ENCODE data around the gene ANKRD18A. TPM values are rescaled to one million over a fixed set of nuclear protein-coding genes. Genes with fewer than 3 reads are reported as not detected.

The ANKRD18A gene
- total RNA-seq, 1 donor from 2014 or later, result 4.1 TPM

GRCh38 chr9:38642951-38643814 lies 22.8 kb upstream of the ANKRD18A start:
- Mint-ChIP-seq H3K27me3 (ENCODE audit: insufficient read depth) (no peaks in the 10 kb centered on the region), H3K36me3 (ENCODE audit: low read depth) (no peaks in the 10 kb centered on the region), H3K27ac (no peak overlapping the region), H3K4me3 (no peak overlapping the region), H3K4me1 (ENCODE audit: low read depth) (no peaks in the 10 kb centered on the region), H3K9me3 (no peaks in the 10 kb centered on the region)
- intact Hi-C loops (cut with micrococcal nuclease), result no loop called here
- no peak for DNase-seq (ENCODE audit: low spot score)

GRCh38 chr9:38641985-38642864 lies 21.8 kb upstream of the ANKRD18A start:
- H3K27me3 Mint-ChIP-seq (ENCODE audit: insufficient read depth), result no peaks in the 10 kb centered on the region
- DNase-seq (ENCODE audit: low spot score), result no peak
- no peak overlapping the region for H3K4me3 Mint-ChIP-seq
- no peaks in the 10 kb centered on the region for H3K36me3 Mint-ChIP-seq (ENCODE audit: low read depth)
- intact Hi-C loops (cut with micrococcal nuclease), result no loop called here
- no peak overlapping the region for H3K27ac Mint-ChIP-seq
- no peaks in the 10 kb centered on the region for H3K9me3 Mint-ChIP-seq
- H3K4me1 Mint-ChIP-seq (ENCODE audit: low read depth), result no peaks in the 10 kb centered on the region

GRCh38 chr9:38641142-38641541 lies 20.7 kb upstream of the ANKRD18A start:
- no peaks in the 10 kb centered on the region for H3K9me3 Mint-ChIP-seq
- intact Hi-C loops (cut with micrococcal nuclease), result no loop called here
- no peak overlapping the region for H3K4me3 Mint-ChIP-seq
- DNase-seq (ENCODE audit: low spot score), result no peak
- no peaks in the 10 kb centered on the region for H3K27me3 Mint-ChIP-seq (ENCODE audit: insufficient read depth)
- no peaks in the 10 kb centered on the region for H3K36me3 Mint-ChIP-seq (ENCODE audit: low read depth)
- H3K4me1 Mint-ChIP-seq (ENCODE audit: low read depth), result no peaks in the 10 kb centered on the region
- H3K27ac Mint-ChIP-seq, result no peak overlapping the region

- intact Hi-C loops (cut with micrococcal nuclease), result no loop called here
These were observed 19.2 kb upstream of the ANKRD18A start for GRCh38 chr9:38639577-38639940.

GRCh38 chr9:38638881-38639576 lies 18.6 kb upstream of the ANKRD18A start:
- Mint-ChIP-seq H3K27ac (no peak overlapping the region), H3K36me3 (ENCODE audit: low read depth) (no peaks in the 10 kb centered on the region), H3K27me3 (ENCODE audit: insufficient read depth) (peaks cover 3% of the 10 kb centered on the region), H3K4me1 (ENCODE audit: low read depth) (no peaks in the 10 kb centered on the region), H3K4me3 (no peak overlapping the region), H3K9me3 (no peaks in the 10 kb centered on the region)
- DNase-seq (ENCODE audit: low spot score), result no peak
- intact Hi-C loops (cut with micrococcal nuclease), result no loop called here

More at GRCh38 chr9:38639577-38639940, 19.2 kb upstream of the ANKRD18A start:
- H3K27ac Mint-ChIP-seq, result no peak overlapping the region
- H3K9me3 Mint-ChIP-seq, result no peaks in the 10 kb centered on the region
- H3K4me1 Mint-ChIP-seq (ENCODE audit: low read depth), result no peaks in the 10 kb centered on the region
- DNase-seq (ENCODE audit: low spot score), result no peak
- no peaks in the 10 kb centered on the region for H3K36me3 Mint-ChIP-seq (ENCODE audit: low read depth)
- no peak overlapping the region for H3K4me3 Mint-ChIP-seq
- H3K27me3 Mint-ChIP-seq (ENCODE audit: insufficient read depth), result peaks cover 1% of the 10 kb centered on the region

- no peaks in the 10 kb centered on the region for H3K9me3 Mint-ChIP-seq
- H3K27me3 Mint-ChIP-seq (ENCODE audit: insufficient read depth), result peaks cover 8% of the 10 kb centered on the region
- no peak for DNase-seq (ENCODE audit: low spot score)
- intact Hi-C loops (cut with micrococcal nuclease), result no loop called here
- H3K4me1 Mint-ChIP-seq (ENCODE audit: low read depth), result no peaks in the 10 kb centered on the region
- no peak overlapping the region for H3K27ac Mint-ChIP-seq
- no peak overlapping the region for H3K4me3 Mint-ChIP-seq
- H3K36me3 Mint-ChIP-seq (ENCODE audit: low read depth), result no peaks in the 10 kb centered on the region
These were observed 13.9 kb upstream of the ANKRD18A start for GRCh38 chr9:38634315-38634714.

- DNase-seq (ENCODE audit: low spot score), result no peak
- Mint-ChIP-seq H3K4me3 (no peak overlapping the region), H3K27me3 (ENCODE audit: insufficient read depth) (peaks cover 13% of the 10 kb centered on the region), H3K9me3 (no peaks in the 10 kb centered on the region), H3K4me1 (ENCODE audit: low read depth) (no peaks in the 10 kb centered on the region), H3K27ac (no peak overlapping the region), H3K36me3 (ENCODE audit: low read depth) (no peaks in the 10 kb centered on the region)
- intact Hi-C loops (cut with micrococcal nuclease), result no loop called here
These were observed 9.1 kb upstream of the ANKRD18A start for GRCh38 chr9:38629511-38629910.

GRCh38 chr9:38626006-38626405 lies 5.6 kb upstream of the ANKRD18A start:
- H3K27ac Mint-ChIP-seq, result no peak overlapping the region
- peaks cover 24% of the 10 kb centered on the region for H3K27me3 Mint-ChIP-seq (ENCODE audit: insufficient read depth)
- DNase-seq (ENCODE audit: low spot score), result no peak
- peaks cover 4% of the 10 kb centered on the region for H3K9me3 Mint-ChIP-seq
- H3K36me3 Mint-ChIP-seq (ENCODE audit: low read depth), result no peaks in the 10 kb centered on the region
- intact Hi-C loops (cut with micrococcal nuclease), result no loop called here
- peaks cover 10% of the 10 kb centered on the region for H3K4me1 Mint-ChIP-seq (ENCODE audit: low read depth)
- H3K4me3 Mint-ChIP-seq, result no peak overlapping the region

- Mint-ChIP-seq H3K27ac (no peak overlapping the region), H3K9me3 (peaks cover 4% of the 10 kb centered on the region), H3K4me1 (ENCODE audit: low read depth) (peaks cover 21% of the 10 kb centered on the region), H3K27me3 (ENCODE audit: insufficient read depth) (peaks cover 42% of the 10 kb centered on the region), H3K4me3 (peak overlapping the region; percentile 50), H3K36me3 (ENCODE audit: low read depth) (no peaks in the 10 kb centered on the region)
- intact Hi-C loops (cut with micrococcal nuclease), result no loop called here
- no peak for DNase-seq (ENCODE audit: low spot score)
These were observed 2.6 kb upstream of the ANKRD18A start for GRCh38 chr9:38622951-38623350.

- H3K4me1 Mint-ChIP-seq (ENCODE audit: low read depth), result peaks cover 21% of the 10 kb centered on the region
- no peaks in the 10 kb centered on the region for H3K36me3 Mint-ChIP-seq (ENCODE audit: low read depth)
- DNase-seq (ENCODE audit: low spot score), result no peak
- peak overlapping the region; percentile 50 for H3K4me3 Mint-ChIP-seq
- peaks cover 45% of the 10 kb centered on the region for H3K27me3 Mint-ChIP-seq (ENCODE audit: insufficient read depth)
- H3K27ac Mint-ChIP-seq, result no peak overlapping the region
- H3K9me3 Mint-ChIP-seq, result peaks cover 4% of the 10 kb centered on the region
- intact Hi-C loops (cut with micrococcal nuclease), result no loop called here
These were observed 1.9 kb upstream of the ANKRD18A start for GRCh38 chr9:38622288-38622674.

GRCh38 chr9:38621434-38622287 lies 1.3 kb upstream of the ANKRD18A start:
- peaks cover 21% of the 10 kb centered on the region for H3K4me1 Mint-ChIP-seq (ENCODE audit: low read depth)
- DNase-seq (ENCODE audit: low spot score), result peak; percentile 24
- H3K4me3 Mint-ChIP-seq, result peak overlapping the region; percentile 50
- peaks cover 45% of the 10 kb centered on the region for H3K27me3 Mint-ChIP-seq (ENCODE audit: insufficient read depth)
- no peak overlapping the region for H3K27ac Mint-ChIP-seq
- peaks cover 4% of the 10 kb centered on the region for H3K9me3 Mint-ChIP-seq
- intact Hi-C loops (cut with micrococcal nuclease), result no loop called here
- H3K36me3 Mint-ChIP-seq (ENCODE audit: low read depth), result no peaks in the 10 kb centered on the region

Measured in activated T-helper 1 cell treated with anti-CD3 and anti-CD28 coated beads, Interleukin-12 subunit alpha, Interleukin-12 subunit beta, Interleukin-2, Interleukin-4 antibody, amounts not matched to agents 30 ng/mL and 10 ng/mL and 1 ng/mL, durations not matched to agents 14 hours and 24 hours and 36 hours (primary cell).